Karpas-422 (cell line): ENCODE data around the gene SIPA1L3. TPM values are rescaled to one million over a fixed set of nuclear protein-coding genes. Genes with fewer than 3 reads are reported as not detected.
A peak's percentile ranks its signal among the peaks of the same experiment; 100 is the strongest.

Experiments used
- DNase-seq: peaks from one replicate; pipeline ENCODE4 v3.0.0-alpha.2; 2015
- H2AFZ ChIP-seq: fragments of 200-600 bp; sonication (generic); 2 replicates; pipeline ENCODE4 v1.6.1; 2014; ENCODE audit warnings: antibody characterized with exemption, low read length, mixed read lengths
- H3K27ac ChIP-seq: fragments of 200-600 bp; sonication (generic); 2 replicates; pipeline ENCODE4 v1.5.1; 2014; ENCODE audit warnings: mild to moderate bottlenecking, low read length, moderate library complexity
- H3K27me3 ChIP-seq: fragments of 200-600 bp; sonication (generic); 2 replicates; pipeline ENCODE4 v1.6.1; 2014; ENCODE audit warnings: low read length, mixed read lengths
- H3K36me3 ChIP-seq: fragments of 200-600 bp; sonication (generic); 2 replicates; pipeline ENCODE4 v1.6.1; 2014; ENCODE audit warnings: low read length, mixed read lengths; ENCODE audit not compliant: insufficient read depth
- H3K4me1 ChIP-seq: fragments of 200-600 bp; sonication (generic); 2 replicates; pipeline ENCODE4 v1.6.1; 2014; ENCODE audit warnings: mild to moderate bottlenecking, low read length, mixed read lengths
- H3K4me2 ChIP-seq: fragments of 200-600 bp; sonication (generic); 2 replicates; pipeline ENCODE4 v1.6.1; 2014; ENCODE audit warnings: low read length, low read depth, mild to moderate bottlenecking; ENCODE audit not compliant: poor library complexity, severe bottlenecking
- H3K4me3 ChIP-seq: fragments of 200-600 bp; sonication (generic); 2 replicates; pipeline ENCODE4 v1.5.1; 2014; ENCODE audit warnings: mild to moderate bottlenecking, antibody characterized with exemption, low read length, mixed read lengths
- H3K79me2 ChIP-seq: fragments of 200-600 bp; sonication (generic); 2 replicates; pipeline ENCODE4 v1.6.1; 2014; ENCODE audit warnings: mild to moderate bottlenecking, low read length, mixed read lengths
- H3K9ac ChIP-seq: fragments of 200-600 bp; sonication (generic); 2 replicates; pipeline ENCODE4 v1.6.0; 2014; ENCODE audit warnings: low read length
- H3K9me2 ChIP-seq: fragments of 200-600 bp; sonication (generic), shearing (Covaris generic); replicated peaks from 2 replicates; pipeline ENCODE4 v1.6.0; 2014; ENCODE audit warnings: mild to moderate bottlenecking, low read length, moderate library complexity; ENCODE audit not compliant: insufficient read depth
- H3K9me3 ChIP-seq: fragments of 300-700, 200-600 bp; sonication (generic); 2 replicates; pipeline ENCODE4 v1.6.1; 2014; ENCODE audit warnings: low read length, mixed read lengths
- H4K20me1 ChIP-seq: fragments of 200-600 bp; sonication (generic); 2 replicates; pipeline ENCODE4 v1.6.1; 2014; ENCODE audit warnings: mild to moderate bottlenecking, antibody characterized with exemption, low read length, low read depth; ENCODE audit not compliant: insufficient read depth
- total RNA-seq: library from RNA; depleted of rRNA; stranded (reverse); fragments of >200 nt; shearing (Covaris generic); gene quantifications from 2 replicates; pipeline ENCODE4 v1.2.3, GENCODE V29; 2014; ENCODE audit warnings: low replicate concordance

The SIPA1L3 gene
- total RNA-seq, 1 experiment from 2014 or later = 88.1 TPM

- Histone ChIP-seq H3K36me3 (peaks cover 25% of the 10 kb centered on the region), H3K9ac (peak overlapping the region; percentile 49), H3K9me3 (no peaks in the 10 kb centered on the region), H3K27me3 (no peaks in the 10 kb centered on the region), H3K4me2 (peak overlapping the region; percentile 78), H2AFZ (no peak overlapping the region), H4K20me1 (no peaks in the 10 kb centered on the region), H3K79me2 (peaks cover 68% of the 10 kb centered on the region), H3K4me3 (peak overlapping the region; percentile 18; the same call in 1 of the 2 replicates), H3K9me2 (no peaks in the 10 kb centered on the region), H3K27ac (peak overlapping the region; percentile 99), H3K4me1 (peaks cover 77% of the 10 kb centered on the region)
- DNase-seq = no peak
Measured at GRCh38 chr19:37925212-37925611, 18.2 kb downstream of the SIPA1L3 start.

GRCh38 chr19:37926255-37926654, 19.2 kb downstream of the SIPA1L3 start:
- Histone ChIP-seq H3K79me2 (peaks cover 68% of the 10 kb centered on the region), H3K4me1 (peaks cover 72% of the 10 kb centered on the region), H3K4me2 (peak overlapping the region; percentile 78), H3K9ac (peak overlapping the region; percentile 72), H3K27ac (peak overlapping the region; percentile 99), H3K27me3 (no peaks in the 10 kb centered on the region), H3K9me3 (no peaks in the 10 kb centered on the region; the same call in 1 of the 2 replicates), H3K36me3 (peaks cover 25% of the 10 kb centered on the region), H3K4me3 (peak overlapping the region; percentile 55), H2AFZ (no peak overlapping the region), H4K20me1 (no peaks in the 10 kb centered on the region), H3K9me2 (no peaks in the 10 kb centered on the region)
- peak; percentile 85 for DNase-seq

GRCh38 chr19:37926711-37927110, 19.7 kb downstream of the SIPA1L3 start:
- H3K27ac ChIP-seq = peak overlapping the region; percentile 99
- H4K20me1 ChIP-seq = no peaks in the 10 kb centered on the region
- peaks cover 24% of the 10 kb centered on the region for H3K36me3 ChIP-seq
- no peaks in the 10 kb centered on the region for H3K27me3 ChIP-seq
- H3K9me3 ChIP-seq = no peaks in the 10 kb centered on the region; the same call in 1 of the 2 replicates
- no peak overlapping the region for H2AFZ ChIP-seq
- peak overlapping the region; percentile 55 for H3K4me3 ChIP-seq
- no peaks in the 10 kb centered on the region for H3K9me2 ChIP-seq
- peak overlapping the region; percentile 78 for H3K4me2 ChIP-seq
- DNase-seq = peak; percentile 96
- peaks cover 68% of the 10 kb centered on the region for H3K79me2 ChIP-seq
- peak overlapping the region; percentile 72 for H3K9ac ChIP-seq
- H3K4me1 ChIP-seq = peaks cover 72% of the 10 kb centered on the region

- no peak overlapping the region for H2AFZ ChIP-seq
- DNase-seq = peak; percentile 99
- H3K79me2 ChIP-seq = peaks cover 70% of the 10 kb centered on the region
- peak overlapping the region; percentile 72 for H3K9ac ChIP-seq
- H3K4me1 ChIP-seq = peaks cover 60% of the 10 kb centered on the region
- peaks cover 36% of the 10 kb centered on the region for H3K36me3 ChIP-seq
- H3K4me2 ChIP-seq = peak overlapping the region; percentile 78
- H3K9me2 ChIP-seq = no peaks in the 10 kb centered on the region
- H3K27me3 ChIP-seq = no peaks in the 10 kb centered on the region
- peak overlapping the region; percentile 58 for H3K4me3 ChIP-seq
- peak overlapping the region; percentile 99 for H3K27ac ChIP-seq
- H4K20me1 ChIP-seq = no peaks in the 10 kb centered on the region
- peaks cover 9% of the 10 kb centered on the region; the same call in 1 of the 2 replicates for H3K9me3 ChIP-seq
Measured at GRCh38 chr19:37928527-37929286, 21.7 kb downstream of the SIPA1L3 start.

- no peaks in the 10 kb centered on the region for H4K20me1 ChIP-seq
- no peak overlapping the region for H2AFZ ChIP-seq
- peak overlapping the region; percentile 58 for H3K4me3 ChIP-seq
- peak overlapping the region; percentile 72 for H3K9ac ChIP-seq
- peak overlapping the region; percentile 99 for H3K27ac ChIP-seq
- H3K79me2 ChIP-seq = peaks cover 71% of the 10 kb centered on the region
- peaks cover 53% of the 10 kb centered on the region for H3K4me1 ChIP-seq
- peaks cover 44% of the 10 kb centered on the region for H3K36me3 ChIP-seq
- H3K9me2 ChIP-seq = no peaks in the 10 kb centered on the region
- no peak for DNase-seq
- peak overlapping the region; percentile 78 for H3K4me2 ChIP-seq
- peaks cover 15% of the 10 kb centered on the region; the same call in 1 of the 2 replicates for H3K9me3 ChIP-seq
- no peaks in the 10 kb centered on the region for H3K27me3 ChIP-seq
Measured at GRCh38 chr19:37929355-37929923, 22.4 kb downstream of the SIPA1L3 start.

GRCh38 chr19:37930416-37930815, 23.4 kb downstream of the SIPA1L3 start:
- H2AFZ ChIP-seq = no peak overlapping the region
- peaks cover 72% of the 10 kb centered on the region for H3K79me2 ChIP-seq
- DNase-seq = no peak
- H3K4me2 ChIP-seq = no peak overlapping the region
- H3K4me3 ChIP-seq = no peak overlapping the region
- H3K27ac ChIP-seq = peak overlapping the region; percentile 99
- no peaks in the 10 kb centered on the region for H3K27me3 ChIP-seq
- peaks cover 23% of the 10 kb centered on the region for H3K9me3 ChIP-seq
- H4K20me1 ChIP-seq = no peaks in the 10 kb centered on the region
- H3K9me2 ChIP-seq = no peaks in the 10 kb centered on the region
- H3K9ac ChIP-seq = no peak overlapping the region
- H3K36me3 ChIP-seq = peaks cover 53% of the 10 kb centered on the region
- peaks cover 43% of the 10 kb centered on the region for H3K4me1 ChIP-seq

DNA sequence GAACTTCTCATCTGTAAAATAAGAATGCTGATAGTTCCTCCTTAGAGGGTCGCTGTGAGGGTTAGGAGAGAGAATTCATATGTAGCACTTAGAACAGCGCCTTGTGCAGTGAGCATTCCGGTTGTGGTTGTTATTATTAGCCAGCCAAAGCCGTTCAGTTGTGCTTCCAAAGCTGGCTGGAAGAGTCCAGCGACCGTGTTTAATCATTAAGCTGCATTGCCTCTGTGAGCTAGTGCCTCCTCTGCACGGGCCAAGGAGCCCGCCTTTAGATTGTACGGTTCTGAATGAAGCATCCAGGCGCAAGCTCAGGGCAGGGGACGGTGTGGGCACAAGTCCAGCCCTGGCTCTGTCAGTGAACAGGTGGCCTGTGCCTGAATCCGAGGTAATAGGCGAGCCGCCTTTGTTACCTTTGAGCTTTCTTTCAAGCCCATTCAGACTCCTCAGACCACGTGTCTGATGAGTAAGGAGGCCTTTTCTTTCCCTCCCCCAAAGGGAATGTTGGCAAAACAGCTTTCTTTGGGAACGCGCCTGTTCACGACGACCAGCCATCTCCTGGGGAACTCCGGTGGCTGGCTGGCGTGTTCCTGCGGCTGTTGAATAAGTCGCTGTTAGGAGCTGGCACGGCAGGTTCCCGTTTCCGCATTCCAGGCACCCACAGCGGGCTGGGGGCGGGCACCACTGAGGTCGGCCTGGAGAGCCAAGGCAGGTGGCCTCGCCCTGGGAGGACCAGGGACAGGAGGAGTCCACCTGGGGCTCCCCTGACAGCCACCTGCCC, 25.1 kb downstream of the SIPA1L3 start:
- Histone ChIP-seq H3K27me3 (no peaks in the 10 kb centered on the region), H3K36me3 (peaks cover 70% of the 10 kb centered on the region), H3K4me3 (no peak overlapping the region), H3K9ac (no peak overlapping the region), H3K4me1 (peaks cover 26% of the 10 kb centered on the region), H3K9me3 (peaks cover 28% of the 10 kb centered on the region), H4K20me1 (no peaks in the 10 kb centered on the region), H3K4me2 (no peak overlapping the region), H3K27ac (peak overlapping the region; percentile 21; the same call in 1 of the 2 replicates), H3K9me2 (no peaks in the 10 kb centered on the region), H2AFZ (no peak overlapping the region), H3K79me2 (peaks cover 89% of the 10 kb centered on the region)
- DNase-seq = no peak
